GM15510 (cell line): ENCODE data around the gene LHFPL3.

Experiments
- POLR2A ChIP-seq: IDR thresholded peaks from 3 replicates; pipeline ENCODE4 v1.6.1; 2011; ENCODE audit warnings: borderline replicate concordance; ENCODE audit not compliant: insufficient read length; ENCODE audit errors: extremely low read depth

The LHFPL3 gene

GRCh38 chr7:104878577-104878976 lies 550.2 kb downstream of the LHFPL3 start:
- TF ChIP-seq POLR2A: no peak

- TF ChIP-seq POLR2A: no peak
Observed at GRCh38 chr7:104883248-104883717, 554.9 kb downstream of the LHFPL3 start.

- TF ChIP-seq POLR2A: no peak
Observed at GRCh38 chr7:104883718-104884452, 555.5 kb downstream of the LHFPL3 start.

- TF ChIP-seq POLR2A: no peak
Observed at GRCh38 chr7:104886651-104887050, 558.2 kb downstream of the LHFPL3 start.

- no peak for TF ChIP-seq POLR2A
Observed at GRCh38 chr7:104890216-104890615, 561.8 kb downstream of the LHFPL3 start.

GRCh38 chr7:104891949-104892348 lies 563.5 kb downstream of the LHFPL3 start:
- no peak for TF ChIP-seq POLR2A

- TF ChIP-seq POLR2A: no peak
Observed at GRCh38 chr7:104894314-104894713, 565.9 kb downstream of the LHFPL3 start.

GRCh38 chr7:104894726-104895521 lies 566.5 kb downstream of the LHFPL3 start:
- no peak for TF ChIP-seq POLR2A

GRCh38 chr7:104895522-104896236 lies 567.3 kb downstream of the LHFPL3 start:
- TF ChIP-seq POLR2A: no peak

- no peak for TF ChIP-seq POLR2A
Observed at GRCh38 chr7:104898434-104898833, 570.0 kb downstream of the LHFPL3 start.

- no peak for TF ChIP-seq POLR2A
Observed at GRCh38 chr7:104900525-104901239, 572.3 kb downstream of the LHFPL3 start.

GRCh38 chr7:104901240-104901619 lies 572.8 kb downstream of the LHFPL3 start:
- no peak for TF ChIP-seq POLR2A

GRCh38 chr7:104902183-104902582 lies 573.8 kb downstream of the LHFPL3 start:
- no peak for TF ChIP-seq POLR2A

- TF ChIP-seq POLR2A: no peak
Observed at GRCh38 chr7:104903044-104903443, 574.6 kb downstream of the LHFPL3 start.

GRCh38 chr7:104903846-104904245 lies 575.4 kb downstream of the LHFPL3 start:
- no peak for TF ChIP-seq POLR2A

- TF ChIP-seq POLR2A: no peak
Observed at GRCh38 chr7:104906032-104906431, 577.6 kb downstream of the LHFPL3 start.

- TF ChIP-seq POLR2A: no peak
Observed at GRCh38 chr7:104906556-104906955, 578.2 kb downstream of the LHFPL3 start.
